GM21367 (cell line): ENCODE results near the gene MYOM1.

Source experiments
- ATAC-seq: cut with Tn5 transposase; IDR thresholded peaks from one replicate; pipeline ENCODE4 v1.9.1; 2021; ENCODE audit not compliant: unreplicated experiment

Gene MYOM1

GRCh38 chr18:3190610-3191009 is 29.2 kb downstream of the MYOM1 start:
- no peak for ATAC-seq

DNA sequence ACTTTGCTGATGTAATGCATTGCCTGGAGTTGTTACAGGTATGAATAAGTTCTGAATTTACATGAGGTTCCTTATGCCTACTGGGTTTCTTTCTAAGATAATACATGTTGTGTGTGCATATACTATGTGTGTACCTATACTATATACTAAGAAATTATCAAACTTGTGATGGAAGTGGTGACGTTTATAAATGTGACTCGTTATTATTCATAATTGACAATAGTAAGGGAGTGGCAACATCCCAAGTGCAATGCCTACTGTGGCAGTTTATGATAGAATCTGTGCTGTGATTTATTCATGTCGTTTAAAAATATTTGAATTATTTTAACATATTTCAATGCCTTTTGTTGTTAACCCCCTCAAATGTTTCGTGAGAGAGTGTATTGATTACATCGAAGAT is 29.9 kb downstream of the MYOM1 start:
- ATAC-seq = no peak

GRCh38 chr18:3186678-3187658 is 32.8 kb downstream of the MYOM1 start:
- no peak for ATAC-seq

DNA sequence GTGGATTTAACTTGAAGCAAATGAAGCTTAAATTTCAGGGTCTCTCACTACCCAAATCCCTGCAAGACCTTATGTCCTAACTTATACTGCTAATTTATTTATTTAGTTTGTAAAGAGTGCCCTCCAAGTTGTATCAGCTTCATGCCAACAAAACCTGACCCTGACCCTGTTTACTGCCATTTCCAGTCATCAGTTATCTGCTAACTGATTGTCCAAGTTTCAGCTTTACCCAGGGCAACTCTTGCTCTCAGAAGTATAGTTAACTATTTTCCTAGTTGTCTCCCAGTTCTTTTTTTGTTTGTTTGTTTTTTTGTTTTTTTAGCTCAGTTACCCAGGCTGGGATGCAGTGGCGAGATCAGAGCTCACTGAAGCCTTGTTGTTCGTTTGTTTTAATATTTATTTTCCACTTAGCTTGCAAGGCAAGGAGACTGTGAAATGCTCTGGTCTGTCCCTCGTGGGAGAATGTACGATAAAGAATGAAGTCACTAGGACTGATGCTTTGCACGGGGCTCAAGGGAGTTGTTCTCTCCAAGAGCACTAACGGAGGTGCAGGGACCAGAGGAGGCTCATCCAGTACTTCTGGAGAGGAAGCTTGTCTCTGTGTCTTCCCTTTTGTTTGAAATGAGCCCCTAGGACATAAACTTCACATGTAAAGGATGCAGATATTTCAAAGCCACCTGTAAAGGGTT is 35.3 kb downstream of the MYOM1 start:
- no peak for ATAC-seq

GRCh38 chr18:3183103-3183717 is 36.6 kb downstream of the MYOM1 start:
- no peak for ATAC-seq

DNA sequence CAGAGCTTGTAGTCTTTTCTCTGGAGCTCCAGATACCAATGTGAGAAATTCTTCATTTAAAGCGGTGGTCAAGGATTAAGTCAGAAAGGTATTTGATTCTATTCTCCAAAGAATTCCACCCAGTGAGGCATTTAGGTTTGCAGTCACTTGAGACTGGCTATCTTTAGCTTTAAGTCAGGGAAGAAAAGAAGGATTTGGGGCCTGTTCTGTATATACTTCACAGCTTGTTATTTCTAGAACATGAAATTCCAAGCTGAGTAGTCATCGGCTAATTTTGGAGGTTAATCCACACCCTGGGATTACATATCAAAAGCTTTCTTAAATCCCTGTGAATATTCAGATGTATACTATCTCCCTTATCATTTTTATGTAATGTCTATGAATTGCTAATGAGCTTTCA is 39.4 kb downstream of the MYOM1 start:
- ATAC-seq = no peak

DNA sequence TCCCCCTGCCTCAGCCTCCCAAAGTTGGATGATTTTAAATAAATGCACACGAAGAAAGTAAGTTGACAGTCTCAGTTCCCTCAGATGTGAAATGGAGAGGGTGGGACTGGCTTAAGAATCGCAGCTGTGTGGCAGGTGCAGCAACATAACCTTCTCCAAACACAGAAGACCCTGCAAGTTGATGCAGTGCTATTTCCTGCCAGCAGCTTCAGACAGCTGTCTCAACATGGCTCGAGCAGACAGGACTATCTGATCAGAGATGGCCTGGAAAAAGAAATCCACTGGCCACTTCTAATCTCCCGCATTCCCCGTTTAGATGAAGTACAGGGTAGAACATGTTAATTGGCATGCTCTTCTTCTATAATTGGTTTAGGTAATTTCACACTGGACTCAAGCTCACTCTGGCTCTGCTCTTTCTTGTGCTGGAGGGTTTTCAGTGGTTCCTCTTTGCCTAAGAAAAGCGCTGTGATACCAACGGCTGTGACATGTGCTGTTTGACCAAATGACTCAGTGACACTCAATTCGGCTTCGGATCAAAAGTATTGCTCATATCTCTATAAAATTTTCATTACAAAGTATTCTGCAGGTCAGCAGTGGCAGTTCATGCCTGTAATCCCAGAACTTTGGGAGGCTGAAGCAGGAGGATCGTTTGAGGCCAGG is 40.2 kb downstream of the MYOM1 start:
- ATAC-seq = no peak

GRCh38 chr18:3177902-3178687 is 41.7 kb downstream of the MYOM1 start:
- ATAC-seq = peak; percentile 89

DNA sequence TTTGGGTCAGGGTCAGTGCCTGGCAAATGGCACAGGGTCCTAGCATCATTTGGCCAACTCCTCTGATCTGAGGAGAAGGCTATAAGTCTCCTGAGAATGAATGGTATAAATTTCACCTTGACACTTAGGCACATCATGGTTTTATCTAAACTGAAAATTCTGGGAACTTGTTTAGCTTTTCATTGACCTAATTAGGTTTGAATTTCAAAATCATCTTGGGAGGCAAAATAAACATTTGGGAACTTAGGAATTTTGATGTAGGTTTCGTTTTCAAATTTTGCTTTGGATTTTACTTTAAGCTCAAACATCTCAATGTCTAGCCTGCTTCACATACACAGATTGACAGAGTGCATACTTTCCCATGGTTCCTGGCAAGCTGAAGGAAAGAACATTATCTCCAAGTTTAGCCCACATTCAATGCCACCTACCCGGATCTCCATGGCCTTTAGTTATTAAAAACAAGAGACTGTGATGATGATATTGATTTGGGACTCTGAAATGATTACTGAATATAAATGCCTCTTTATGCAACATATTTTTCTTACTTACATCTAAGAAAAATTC is 44.5 kb downstream of the MYOM1 start:
- no peak for ATAC-seq

- ATAC-seq = no peak
Observed at GRCh38 chr18:3172097-3172496, 47.7 kb downstream of the MYOM1 start.

GRCh38 chr18:3171631-3172030 is 48.1 kb downstream of the MYOM1 start:
- ATAC-seq = no peak

DNA sequence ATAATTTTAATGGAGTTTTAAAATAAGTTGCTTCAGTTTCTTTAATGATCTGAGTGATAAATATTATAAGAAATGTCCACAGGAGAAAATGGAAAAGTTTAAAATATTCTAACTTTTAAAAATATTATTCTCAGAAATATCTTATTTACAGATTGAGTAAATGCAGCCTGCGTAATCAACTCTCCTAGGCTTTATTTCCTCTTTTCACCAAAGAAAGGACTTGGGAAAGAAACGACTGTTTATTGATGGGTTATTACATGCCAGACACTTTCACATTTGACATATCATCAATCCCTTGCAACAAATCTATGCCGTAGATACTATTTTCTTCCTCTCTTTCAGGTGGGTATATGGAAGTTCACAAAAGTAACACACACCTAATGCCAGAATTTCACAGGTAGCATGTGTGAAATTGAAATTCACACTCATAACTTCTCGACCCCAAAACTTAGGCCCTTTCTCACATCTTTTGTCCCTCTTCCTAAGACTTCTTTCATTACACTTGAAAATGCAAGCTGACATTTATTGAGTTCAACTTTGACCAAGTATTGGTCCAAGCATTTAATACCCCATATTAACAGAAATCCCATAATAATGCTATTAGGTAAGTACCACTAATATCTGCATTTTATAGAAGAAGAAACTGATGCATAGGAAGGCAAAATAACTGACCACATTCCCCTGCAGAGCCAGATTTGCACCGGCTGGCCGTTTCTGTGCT is 49.2 kb downstream of the MYOM1 start:
- ATAC-seq = no peak

GRCh38 chr18:3164381-3164780 is 55.4 kb downstream of the MYOM1 start:
- ATAC-seq = no peak

- no peak for ATAC-seq
Observed at GRCh38 chr18:3163968-3164367, 55.8 kb downstream of the MYOM1 start.

DNA sequence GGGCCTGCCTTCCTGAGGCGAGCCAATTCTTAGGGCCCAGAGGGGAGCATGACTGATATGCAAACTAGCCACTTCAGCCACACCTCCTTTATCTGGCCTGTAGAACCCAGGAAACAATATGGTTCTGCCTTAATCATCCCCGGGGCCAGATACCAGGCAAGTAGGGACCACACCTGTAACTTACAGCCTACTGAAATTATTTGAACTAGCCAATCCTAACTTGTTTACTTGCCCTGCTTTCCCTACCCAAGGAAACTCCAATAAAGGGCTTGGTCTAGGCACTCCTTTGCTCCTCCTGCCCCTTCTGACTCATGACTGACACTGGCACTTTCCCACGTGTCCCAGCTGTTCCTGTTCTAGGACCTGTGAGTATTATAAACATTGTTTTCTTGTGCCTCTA is 57.6 kb downstream of the MYOM1 start:
- ATAC-seq = no peak

GRCh38 chr18:3159830-3160229 is 59.9 kb downstream of the MYOM1 start:
- ATAC-seq = no peak

GRCh38 chr18:3157606-3158005 is 62.2 kb downstream of the MYOM1 start:
- no peak for ATAC-seq

DNA sequence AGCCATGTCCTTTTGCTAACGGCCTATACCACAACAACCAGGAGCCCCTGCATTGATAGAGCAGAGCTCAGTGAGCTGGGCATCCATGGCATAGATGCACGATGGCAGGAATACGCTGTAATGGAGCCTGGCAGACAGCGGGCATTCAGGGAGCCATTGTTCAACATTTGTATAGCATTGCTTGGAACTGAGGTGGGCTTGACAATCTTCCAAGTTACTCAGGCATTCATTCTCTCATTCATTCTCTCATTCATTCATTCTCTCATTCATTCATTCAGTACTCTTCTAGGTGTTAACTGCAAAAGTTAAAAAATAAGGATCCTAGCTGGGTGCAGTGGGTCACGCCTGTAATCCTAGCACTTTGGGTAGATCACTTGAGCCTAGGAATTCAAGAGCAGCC is 62.7 kb downstream of the MYOM1 start:
- no peak for ATAC-seq

GRCh38 chr18:3156325-3156640 is 63.5 kb downstream of the MYOM1 start:
- ATAC-seq = no peak

DNA sequence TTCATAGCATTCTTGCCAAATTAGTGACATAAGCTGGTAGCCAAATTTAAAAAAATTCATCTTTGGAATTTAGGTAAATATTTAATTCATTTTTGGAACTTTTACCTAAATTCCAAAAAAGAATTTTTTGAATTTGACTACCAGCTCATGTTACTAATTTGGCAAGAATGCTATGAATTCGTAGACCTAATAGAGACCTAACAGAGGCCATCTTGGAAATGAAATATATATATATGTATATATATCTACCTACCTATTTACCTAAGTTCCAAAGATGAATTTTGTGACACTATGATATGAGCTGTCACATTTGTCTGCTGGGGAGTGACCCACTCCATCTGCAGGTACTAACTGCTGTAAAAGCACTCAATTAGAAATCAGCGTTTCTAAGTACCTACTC is 65.6 kb downstream of the MYOM1 start:
- ATAC-seq = no peak
